Hepatocyte (in vitro differentiated cells): ENCODE measurements around the gene STARD9. TPM values are rescaled to one million over a fixed set of nuclear protein-coding genes. Genes with fewer than 3 reads are reported as not detected.

ENCODE experiments used
- DNase-seq: peaks from one replicate; pipeline ENCODE4 v3.0.0-alpha.2; 2016; ENCODE audit warnings: low spot score
- H2AFZ ChIP-seq: fragments of 200-600 bp; sonication (generic); 2 replicates; pipeline ENCODE4 v1.6.0; 2016; ENCODE audit warnings: antibody characterized with exemption, mild to moderate bottlenecking
- H3K27ac ChIP-seq: fragments of 200-600 bp; sonication (generic); 2 replicates; pipeline ENCODE4 v1.5.1; 2016; ENCODE audit warnings: mild to moderate bottlenecking
- H3K27me3 ChIP-seq: fragments of 200-600 bp; sonication (generic); 2 replicates; pipeline ENCODE4 v1.6.1; 2016
- H3K36me3 ChIP-seq: fragments of 200-600 bp; sonication (generic); replicated peaks from 2 replicates; pipeline ENCODE4 v1.5.1; 2016; ENCODE audit warnings: low read depth; ENCODE audit not compliant: insufficient read depth
- H3K4me1 ChIP-seq: fragments of 200-600 bp; sonication (generic); 2 replicates; pipeline ENCODE4 v1.5.1; 2016; ENCODE audit warnings: mild to moderate bottlenecking, moderate library complexity; ENCODE audit not compliant: insufficient read depth
- H3K4me2 ChIP-seq: fragments of 200-600 bp; sonication (generic); 2 replicates; pipeline ENCODE4 v1.6.0; 2016
- H3K4me3 ChIP-seq: fragments of 200-600 bp; sonication (generic); 2 replicates; pipeline ENCODE4 v1.5.1; 2016; ENCODE audit warnings: mild to moderate bottlenecking
- H3K79me2 ChIP-seq: fragments of 200-600 bp; sonication (generic); 2 replicates; pipeline ENCODE4 v1.6.0; 2017; ENCODE audit warnings: mild to moderate bottlenecking
- H3K9me2 ChIP-seq: fragments of 200-600 bp; sonication (generic); replicated peaks from 2 replicates; pipeline ENCODE4 v1.6.0; 2017; ENCODE audit warnings: mild to moderate bottlenecking; ENCODE audit not compliant: insufficient read depth
- H3K9me3 ChIP-seq: fragments of 200-600 bp; sonication (generic); 2 replicates; pipeline ENCODE4 v1.5.1; 2016; ENCODE audit warnings: low read depth, mild to moderate bottlenecking
- H4K20me1 ChIP-seq: fragments of 200-600 bp; sonication (generic); 2 replicates; pipeline ENCODE4 v1.6.0; 2016; ENCODE audit warnings: mild to moderate bottlenecking; ENCODE audit not compliant: insufficient read depth, poor library complexity, severe bottlenecking
- EZH2 ChIP-seq: fragments of 200-600 bp; sonication (generic); IDR thresholded peaks from 2 replicates; pipeline ENCODE4 v1.6.1; 2016; ENCODE audit warnings: antibody characterized with exemption, mild to moderate bottlenecking, borderline replicate concordance
- EZH2phosphoT487 ChIP-seq: fragments of 200-600 bp; sonication (generic); IDR thresholded peaks from one replicate; pipeline ENCODE4 v1.6.1; 2018; ENCODE audit warnings: antibody characterized with exemption, mild to moderate bottlenecking, low read depth, moderate library complexity; ENCODE audit not compliant: unreplicated experiment, severe bottlenecking
- WGBS: methylation state at CpG from one replicate; pipeline ENCODE4 v1.1.6; 2016; ENCODE audit warnings: low lambda C conversion rate; ENCODE audit errors: missing lambda C conversion rate; 5-methylcytosine and 5-hydroxymethylcytosine counted together
- polyA plus RNA-seq: library from polyadenylated mRNA; unstranded; fragments of >200 nt; fragmentation: Nextera tagmentation; extraction: Ambion mirVana; gene quantifications from 2 replicates; pipeline ENCODE4 v1.2.1, GENCODE V29; 2016
- total RNA-seq: library from RNA; depleted of rRNA; stranded (reverse); fragments of >200 nt; gene quantifications from 2 replicates; pipeline ENCODE4 v1.2.3, GENCODE V29; 2014
- TF ChIP-seq, protein P1 (sequence below): fragments of 200-600 bp; sonication (generic); IDR thresholded peaks from 2 replicates; pipeline ENCODE4 v1.5.1; 2016; ENCODE audit warnings: antibody characterized with exemption, mild to moderate bottlenecking; ENCODE audit not compliant: poor library complexity

Gene STARD9
- total and polyA plus RNA-seq, 2 experiments from 2014 or later, result 0.50 to 3.0 TPM

DNA sequence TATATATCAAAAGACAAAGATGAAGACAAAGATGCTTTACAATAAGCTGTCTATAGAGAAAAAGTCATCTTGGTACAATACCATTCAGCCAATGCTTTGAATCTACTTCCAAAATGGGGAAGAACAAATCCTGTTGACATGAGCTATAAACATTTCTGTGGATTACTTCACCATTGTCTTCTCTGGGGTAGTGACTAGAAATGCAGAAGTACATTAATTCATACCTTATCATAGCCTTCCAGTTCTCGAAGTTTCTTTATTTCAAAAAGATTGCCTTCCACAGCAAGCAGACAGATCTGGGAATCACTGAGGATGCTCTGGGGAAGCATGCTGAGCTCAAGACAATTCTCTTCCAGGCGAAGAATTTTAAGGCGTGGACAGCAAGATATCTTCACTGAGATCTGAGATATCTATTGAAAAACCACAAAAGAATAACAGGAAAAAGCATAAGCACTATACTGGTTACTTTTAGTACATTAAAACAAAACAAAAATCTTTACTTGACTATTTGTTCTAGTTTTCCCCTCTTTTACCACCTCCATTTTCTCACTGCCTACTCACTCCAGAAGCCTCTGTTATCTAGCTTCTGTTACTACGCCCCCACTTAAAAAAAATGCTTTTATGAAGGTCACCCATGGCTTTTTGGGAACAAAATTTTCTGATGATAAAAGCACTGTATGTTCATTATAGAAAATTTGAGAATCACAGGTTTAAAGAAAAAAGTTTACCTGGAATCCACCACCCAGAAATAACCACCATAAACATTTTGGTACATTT lies 30.4 kb upstream of the STARD9 start:
- 95% methylated on average over 4 of the region's 4 CpGs for WGBS
- no peaks in the 10 kb centered on the region for H3K36me3 ChIP-seq
- no peaks in the 10 kb centered on the region for H3K9me2 ChIP-seq
- no peak for DNase-seq
- H3K27ac ChIP-seq, result no peak overlapping the region
- H3K4me3 ChIP-seq, result no peak overlapping the region
- no peak overlapping the region for H3K4me2 ChIP-seq
- H3K27me3 ChIP-seq, result no peaks in the 10 kb centered on the region
- H3K4me1 ChIP-seq, result peaks cover 12% of the 10 kb centered on the region
- TF ChIP-seq, protein P1, sequence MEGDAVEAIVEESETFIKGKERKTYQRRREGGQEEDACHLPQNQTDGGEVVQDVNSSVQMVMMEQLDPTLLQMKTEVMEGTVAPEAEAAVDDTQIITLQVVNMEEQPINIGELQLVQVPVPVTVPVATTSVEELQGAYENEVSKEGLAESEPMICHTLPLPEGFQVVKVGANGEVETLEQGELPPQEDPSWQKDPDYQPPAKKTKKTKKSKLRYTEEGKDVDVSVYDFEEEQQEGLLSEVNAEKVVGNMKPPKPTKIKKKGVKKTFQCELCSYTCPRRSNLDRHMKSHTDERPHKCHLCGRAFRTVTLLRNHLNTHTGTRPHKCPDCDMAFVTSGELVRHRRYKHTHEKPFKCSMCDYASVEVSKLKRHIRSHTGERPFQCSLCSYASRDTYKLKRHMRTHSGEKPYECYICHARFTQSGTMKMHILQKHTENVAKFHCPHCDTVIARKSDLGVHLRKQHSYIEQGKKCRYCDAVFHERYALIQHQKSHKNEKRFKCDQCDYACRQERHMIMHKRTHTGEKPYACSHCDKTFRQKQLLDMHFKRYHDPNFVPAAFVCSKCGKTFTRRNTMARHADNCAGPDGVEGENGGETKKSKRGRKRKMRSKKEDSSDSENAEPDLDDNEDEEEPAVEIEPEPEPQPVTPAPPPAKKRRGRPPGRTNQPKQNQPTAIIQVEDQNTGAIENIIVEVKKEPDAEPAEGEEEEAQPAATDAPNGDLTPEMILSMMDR, result no peak
- TF ChIP-seq EZH2phosphoT487 (no peak), EZH2 (no peak)
- H3K9me3 ChIP-seq, result no peaks in the 10 kb centered on the region
- H4K20me1 ChIP-seq, result no peaks in the 10 kb centered on the region
- H3K79me2 ChIP-seq, result peaks cover 36% of the 10 kb centered on the region
- no peak overlapping the region for H2AFZ ChIP-seq

DNA sequence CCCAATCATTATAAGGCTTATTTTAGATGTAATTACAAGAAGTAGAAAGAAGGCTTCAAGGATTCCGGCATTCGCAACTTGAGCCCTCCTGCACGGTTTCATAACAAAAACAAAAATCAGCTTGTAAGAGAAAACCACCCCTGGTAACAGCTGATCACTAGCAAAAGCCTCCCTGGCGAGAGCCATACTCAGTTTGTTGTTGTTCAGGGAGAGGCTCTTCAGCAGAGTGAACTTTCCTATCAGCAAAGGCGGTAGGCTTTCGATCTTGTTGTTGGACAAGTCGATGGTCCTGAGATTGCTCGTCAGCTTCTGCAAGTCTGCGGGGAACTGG lies 27.5 kb upstream of the STARD9 start:
- Histone ChIP-seq H3K27ac (peak overlapping the region; percentile 94), H3K36me3 (no peaks in the 10 kb centered on the region), H3K9me3 (no peaks in the 10 kb centered on the region), H2AFZ (peak overlapping the region; percentile 99), H3K4me2 (peak overlapping the region; percentile 80), H3K27me3 (no peaks in the 10 kb centered on the region), H3K9me2 (no peaks in the 10 kb centered on the region), H3K4me3 (peak overlapping the region; percentile 88), H3K79me2 (peaks cover 59% of the 10 kb centered on the region), H3K4me1 (peaks cover 12% of the 10 kb centered on the region), H4K20me1 (no peaks in the 10 kb centered on the region)
- no peak for TF ChIP-seq EZH2
- TF ChIP-seq EZH2phosphoT487, result no peak
- no peak for DNase-seq
- WGBS, result 2% methylated on average over 9 of the region's 9 CpGs

DNA sequence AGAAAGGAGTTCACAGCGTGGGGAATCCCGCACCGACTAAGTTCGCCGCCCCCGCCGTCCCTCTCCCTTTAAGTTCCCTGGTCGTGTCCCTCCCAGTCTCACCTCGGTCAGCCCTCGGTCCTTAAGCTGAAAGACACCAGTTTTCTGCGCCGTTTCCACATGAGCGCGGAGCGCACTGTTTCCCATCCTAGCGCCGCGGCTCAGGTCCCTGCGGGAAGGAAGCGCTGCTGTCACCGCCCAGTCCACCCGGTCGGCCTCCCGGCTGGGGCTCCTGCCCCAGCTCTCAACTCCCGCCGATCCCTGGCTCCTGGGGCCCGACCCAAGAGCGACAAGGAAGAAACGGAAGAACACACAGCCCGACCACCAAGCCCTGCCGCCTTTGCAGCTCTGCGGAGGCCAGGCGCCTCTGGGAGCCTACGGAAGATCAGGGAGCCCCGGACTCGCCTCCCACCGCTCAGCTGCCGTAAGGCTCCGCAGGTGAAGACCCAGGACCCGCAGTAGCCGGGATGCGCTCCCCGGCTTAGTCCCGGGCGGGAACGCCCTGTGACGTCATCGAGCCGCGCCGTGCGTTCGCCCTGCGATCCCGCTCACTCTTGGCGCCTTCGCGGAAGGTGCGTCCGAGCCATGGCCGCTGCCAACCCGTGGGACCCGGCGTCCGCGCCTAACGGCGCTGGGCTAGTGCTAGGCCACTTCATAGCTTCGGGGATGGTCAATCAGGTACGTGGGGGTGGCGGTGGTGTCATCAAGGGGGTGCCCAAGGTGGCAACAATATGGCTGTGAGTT lies 27.0 kb upstream of the STARD9 start, which contains the start of the genes HAUS2 and LRRC57:
Gene HAUS2, plus strand, starts transcription at position 590 of the 783 bp plus-strand sequence. Its CDS starts 35 bp downstream, at position 625.
Gene LRRC57, minus strand, starts transcription at position 545 of the 783 bp plus-strand sequence. Its CDS starts 359 bp downstream, at position 186.
- Histone ChIP-seq H3K9me3 (no peaks in the 10 kb centered on the region), H3K4me3 (peak within 1 kb of the TSS; percentile 88), H3K27me3 (no peaks in the 10 kb centered on the region), H2AFZ (peak within 1 kb of the TSS; percentile 99), H3K27ac (peak within 1 kb of the TSS; percentile 94), H3K4me1 (peaks cover 12% of the 10 kb centered on the region), H3K4me2 (peak within 1 kb of the TSS; percentile 80), H4K20me1 (no peaks in the 10 kb centered on the region), H3K79me2 (peaks cover 62% of the 10 kb centered on the region), H3K9me2 (no peaks in the 10 kb centered on the region), H3K36me3 (no peaks in the 10 kb centered on the region)
- peak; percentile 95 for DNase-seq
- WGBS, result 1% methylated on average over 70 of the region's 71 CpGs
- TF ChIP-seq, protein P1, result no peak
- TF ChIP-seq EZH2 (no peak), EZH2phosphoT487 (no peak)
